Smooth muscle cell (in vitro differentiated cells): ENCODE results near the gene ZCCHC4. TPM values are rescaled to one million over a fixed set of nuclear protein-coding genes. Genes with fewer than 3 reads are reported as not detected.

Experiments used
- DNase-seq: peaks from one replicate; lab custom pipeline; 2025; ENCODE audit not compliant: unreplicated experiment; lab: John Stamatoyannopoulos, UW
- H2AFZ ChIP-seq: fragments of 200-600 bp; sonication (generic); 2 replicates; pipeline ENCODE4 v1.6.0; 2016; ENCODE audit warnings: antibody characterized with exemption, low read depth, mild to moderate bottlenecking
- H3F3A ChIP-seq: fragments of 200-600 bp; sonication (generic); 2 replicates; pipeline ENCODE4 v1.6.0; 2017; ENCODE audit warnings: antibody characterized with exemption, low read depth
- H3K27ac ChIP-seq: fragments of 200-600 bp; sonication (generic); 2 replicates; pipeline ENCODE4 v1.5.1; 2016; ENCODE audit warnings: low read depth, mild to moderate bottlenecking
- H3K27me3 ChIP-seq: fragments of 200-600 bp; sonication (generic); 2 replicates; pipeline ENCODE4 v1.6.1; 2016; ENCODE audit warnings: low read depth, mild to moderate bottlenecking
- H3K36me3 ChIP-seq: fragments of 200-600 bp; sonication (generic); 2 replicates; pipeline ENCODE4 v1.5.1; 2016; ENCODE audit warnings: low read depth
- H3K4me1 ChIP-seq: fragments of 200-600 bp; sonication (generic); 2 replicates; pipeline ENCODE4 v1.5.1; 2016; ENCODE audit warnings: low read depth
- H3K4me2 ChIP-seq: fragments of 200-600 bp; sonication (generic); 2 replicates; pipeline ENCODE4 v1.6.0; 2016; ENCODE audit warnings: mild to moderate bottlenecking
- H3K4me3 ChIP-seq: fragments of 200-600 bp; sonication (generic); 2 replicates; pipeline ENCODE4 v1.5.1; 2016; ENCODE audit warnings: mild to moderate bottlenecking
- H3K79me2 ChIP-seq: fragments of 200-600 bp; sonication (generic); 2 replicates; pipeline ENCODE4 v1.6.0; 2016; ENCODE audit warnings: low read depth, mild to moderate bottlenecking
- H3K9ac ChIP-seq: fragments of 200-600 bp; sonication (generic); 2 replicates; pipeline ENCODE4 v1.6.0; 2016; ENCODE audit warnings: low read depth
- H3K9me3 ChIP-seq: fragments of 200-600 bp; sonication (generic); replicated peaks from 2 replicates; pipeline ENCODE4 v1.5.1; 2016; ENCODE audit warnings: low read depth
- H4K20me1 ChIP-seq: fragments of 200-600 bp; sonication (generic); 2 replicates; pipeline ENCODE4 v1.6.0; 2016; ENCODE audit warnings: low read depth
- CTCF ChIP-seq: fragments of 200-600 bp; sonication (generic); IDR thresholded peaks from 2 replicates; pipeline ENCODE4 v1.5.1; 2017; ENCODE audit warnings: borderline replicate concordance, mild to moderate bottlenecking, antibody characterized with exemption; ENCODE audit not compliant: insufficient read depth, poor library complexity, severe bottlenecking
- WGBS: methylation state at CpG from one replicate; pipeline ENCODE4 v1.1.7; 2016; ENCODE audit warnings: low lambda C conversion rate; 5-methylcytosine and 5-hydroxymethylcytosine counted together
- polyA plus RNA-seq: library from polyadenylated mRNA; unstranded; fragments of >200 nt; fragmentation: Nextera tagmentation; extraction: Ambion mirVana; gene quantifications from 2 replicates; pipeline ENCODE4 v1.2.1, GENCODE V29; 2016
- total RNA-seq: library from RNA; depleted of rRNA; stranded (reverse); fragments of >200 nt; gene quantifications from 2 replicates; pipeline ENCODE4 v1.2.3, GENCODE V29; 2014

ZCCHC4 gene
- total and polyA plus RNA-seq, 2 experiments from 2014 or later, result 11.9 to 14.1 TPM

- TF ChIP-seq CTCF, result no peak
- H3K36me3 ChIP-seq, result peaks cover 5% of the 10 kb centered on the region
- no peak overlapping the region for H3K9ac ChIP-seq
Observed at GRCh38 chr4:25379591-25379990, 67.0 kb downstream of the ZCCHC4 start.

GRCh38 chr4:25383647-25384046, 71.1 kb downstream of the ZCCHC4 start:
- Histone ChIP-seq H3K36me3 (peaks cover 5% of the 10 kb centered on the region), H2AFZ (no peak overlapping the region), H4K20me1 (no peaks in the 10 kb centered on the region), H3K27me3 (no peaks in the 10 kb centered on the region), H3F3A (no peaks in the 10 kb centered on the region), H3K27ac (no peak overlapping the region), H3K79me2 (peaks cover 7% of the 10 kb centered on the region), H3K4me3 (no peak overlapping the region), H3K9me3 (no peaks in the 10 kb centered on the region), H3K9ac (no peak overlapping the region), H3K4me1 (no peaks in the 10 kb centered on the region), H3K4me2 (no peak overlapping the region)
- TF ChIP-seq CTCF, result no peak
- no peak for DNase-seq
- WGBS, result 72% methylated on average over 2 of the region's 2 CpGs

More at GRCh38 chr4:25379591-25379990, 67.0 kb downstream of the ZCCHC4 start:
- Histone ChIP-seq H3K27ac (no peak overlapping the region), H3K4me2 (no peak overlapping the region), H4K20me1 (no peaks in the 10 kb centered on the region), H3K27me3 (no peaks in the 10 kb centered on the region), H3K4me1 (peaks cover 8% of the 10 kb centered on the region), H3K79me2 (peaks cover 16% of the 10 kb centered on the region), H2AFZ (no peak overlapping the region), H3K4me3 (no peak overlapping the region), H3F3A (peaks cover 9% of the 10 kb centered on the region), H3K9me3 (no peaks in the 10 kb centered on the region)
- 89% methylated on average over 2 of the region's 2 CpGs for WGBS
- no peak for DNase-seq

- Histone ChIP-seq H3K4me2 (no peak overlapping the region), H2AFZ (no peak overlapping the region), H3K9me3 (no peaks in the 10 kb centered on the region), H3K9ac (no peak overlapping the region), H3K36me3 (peaks cover 12% of the 10 kb centered on the region), H3K4me3 (no peak overlapping the region), H3F3A (no peaks in the 10 kb centered on the region), H3K79me2 (no peaks in the 10 kb centered on the region), H4K20me1 (no peaks in the 10 kb centered on the region), H3K4me1 (no peaks in the 10 kb centered on the region), H3K27ac (no peak overlapping the region), H3K27me3 (no peaks in the 10 kb centered on the region)
- no peak for DNase-seq
- 96% methylated on average over 2 of the region's 2 CpGs for WGBS
- TF ChIP-seq CTCF, result no peak
Observed at GRCh38 chr4:25386926-25387325, 74.4 kb downstream of the ZCCHC4 start.

GRCh38 chr4:25397305-25397704, 84.7 kb downstream of the ZCCHC4 start:
- no peak for TF ChIP-seq CTCF
- no peak overlapping the region for H3K9ac ChIP-seq
- no peaks in the 10 kb centered on the region for H3F3A ChIP-seq
- no peak for DNase-seq
- peaks cover 45% of the 10 kb centered on the region for H3K36me3 ChIP-seq
- no peak overlapping the region for H3K4me3 ChIP-seq
- no peak overlapping the region for H3K4me2 ChIP-seq
- no peaks in the 10 kb centered on the region for H4K20me1 ChIP-seq
- H3K27ac ChIP-seq, result no peak overlapping the region
- H3K4me1 ChIP-seq, result no peaks in the 10 kb centered on the region
- no peaks in the 10 kb centered on the region for H3K79me2 ChIP-seq
- 97% methylated on average over 3 of the region's 3 CpGs for WGBS
- H2AFZ ChIP-seq, result no peak overlapping the region
- H3K9me3 ChIP-seq, result peaks cover 12% of the 10 kb centered on the region
- no peaks in the 10 kb centered on the region for H3K27me3 ChIP-seq
